HG03135 (cell line): Measurements from ENCODE around the gene CTIF.

Experiments
- ATAC-seq: cut with Tn5 transposase; IDR thresholded peaks from one replicate; pipeline ENCODE4 v1.9.1; 2021; ENCODE audit warnings: mild to moderate bottlenecking, moderate library complexity; ENCODE audit not compliant: unreplicated experiment

CTIF gene

GRCh38 chr18:48531908-48532307 is 6.9 kb upstream of the CTIF start:
- no peak for ATAC-seq

- ATAC-seq = no peak
These were observed 5.3 kb upstream of the CTIF start for GRCh38 chr18:48533340-48534070.

- ATAC-seq = no peak
These were observed 4.5 kb upstream of the CTIF start for GRCh38 chr18:48534364-48534763.

GRCh38 chr18:48535956-48536355 is 2.9 kb upstream of the CTIF start:
- no peak for ATAC-seq

DNA sequence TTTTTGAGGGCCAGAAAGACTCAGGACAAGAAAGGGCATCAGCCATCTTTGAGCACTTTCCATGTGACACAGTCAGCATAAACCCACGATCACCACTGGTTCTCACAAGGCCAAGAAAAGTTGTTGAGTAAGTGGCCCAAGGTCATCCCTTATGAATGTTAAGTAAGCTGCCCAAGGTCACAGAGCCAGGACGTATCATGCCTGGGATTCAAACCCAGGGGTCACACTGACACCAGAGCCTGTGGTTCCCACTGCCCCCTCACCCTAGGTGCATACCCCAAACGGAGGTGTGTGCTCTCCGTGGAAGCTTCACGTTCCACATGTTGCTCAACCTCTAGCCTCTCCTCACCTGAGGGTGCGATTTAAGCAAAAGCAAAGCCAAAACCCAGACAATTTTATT is 2.3 kb upstream of the CTIF start:
- no peak for ATAC-seq

- ATAC-seq = peak; percentile 5
These were observed 797 bp downstream of the CTIF start for GRCh38 chr18:48539406-48540250.

DNA sequence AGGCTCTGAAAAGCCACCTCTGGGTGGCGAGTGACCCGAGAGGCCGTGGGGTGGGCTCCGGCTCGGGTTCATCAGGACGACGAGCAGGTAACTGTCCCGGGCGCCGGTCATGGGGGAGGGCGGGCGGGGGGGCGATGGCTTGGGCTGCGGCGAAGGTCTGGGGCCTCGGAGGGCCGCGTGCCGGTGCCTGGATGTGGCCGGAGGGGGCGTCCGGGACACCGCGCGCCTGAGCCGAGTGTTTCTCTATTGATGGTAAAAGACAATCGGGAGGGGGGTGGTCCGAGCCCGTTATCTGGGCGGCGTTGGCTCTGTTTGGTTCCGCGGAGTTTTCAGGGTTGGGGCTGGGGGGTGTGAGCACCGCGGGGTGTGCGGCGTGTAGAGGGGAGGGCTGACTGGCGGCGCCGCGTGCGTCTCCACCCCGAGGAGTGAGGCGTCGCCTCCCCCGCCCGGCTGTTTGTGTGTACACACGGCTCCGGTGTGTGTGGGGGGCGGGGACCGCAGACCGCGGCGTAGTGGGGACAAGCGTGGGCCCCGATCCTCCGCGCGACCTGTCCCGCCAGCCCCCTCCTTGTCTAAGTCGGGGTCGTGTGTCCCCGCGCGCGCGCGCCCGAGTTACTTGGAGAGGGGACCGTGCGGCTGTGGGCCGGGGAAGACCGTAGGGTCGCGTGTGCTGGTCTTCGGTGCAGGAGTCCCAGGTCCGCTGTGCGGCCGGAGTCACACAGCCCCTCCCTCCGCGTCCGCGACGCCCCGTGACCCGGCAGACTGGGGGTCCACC is 1.6 kb downstream of the CTIF start:
- ATAC-seq = peak; percentile 36

GRCh38 chr18:48541026-48541746 is 2.4 kb downstream of the CTIF start:
- ATAC-seq = peak; percentile 36

- no peak for ATAC-seq
These were observed 3.0 kb downstream of the CTIF start for GRCh38 chr18:48541747-48542400.

- no peak for ATAC-seq
These were observed 3.8 kb downstream of the CTIF start for GRCh38 chr18:48542513-48543181.

DNA sequence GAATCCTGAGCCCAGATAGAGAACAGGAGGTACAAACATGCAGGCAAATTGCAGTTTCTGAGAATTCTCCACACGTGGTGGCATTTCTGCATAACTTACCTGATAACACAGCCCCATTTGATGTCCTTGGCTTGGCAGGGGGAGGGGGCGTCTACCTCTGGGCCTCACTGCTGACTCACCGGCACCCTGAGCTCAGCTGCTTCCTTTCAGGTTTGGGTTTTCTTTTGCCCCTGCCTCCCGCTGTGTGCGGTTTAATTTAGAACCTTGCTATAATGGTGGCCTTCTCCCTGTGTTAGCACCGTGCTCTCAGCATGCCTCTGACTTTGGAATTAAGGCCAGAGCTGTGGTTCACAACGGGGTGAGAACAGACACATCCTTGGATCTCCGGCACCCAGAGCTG is 4.4 kb downstream of the CTIF start:
- ATAC-seq = no peak

GRCh38 chr18:48544116-48544515 is 5.3 kb downstream of the CTIF start:
- ATAC-seq = no peak

DNA sequence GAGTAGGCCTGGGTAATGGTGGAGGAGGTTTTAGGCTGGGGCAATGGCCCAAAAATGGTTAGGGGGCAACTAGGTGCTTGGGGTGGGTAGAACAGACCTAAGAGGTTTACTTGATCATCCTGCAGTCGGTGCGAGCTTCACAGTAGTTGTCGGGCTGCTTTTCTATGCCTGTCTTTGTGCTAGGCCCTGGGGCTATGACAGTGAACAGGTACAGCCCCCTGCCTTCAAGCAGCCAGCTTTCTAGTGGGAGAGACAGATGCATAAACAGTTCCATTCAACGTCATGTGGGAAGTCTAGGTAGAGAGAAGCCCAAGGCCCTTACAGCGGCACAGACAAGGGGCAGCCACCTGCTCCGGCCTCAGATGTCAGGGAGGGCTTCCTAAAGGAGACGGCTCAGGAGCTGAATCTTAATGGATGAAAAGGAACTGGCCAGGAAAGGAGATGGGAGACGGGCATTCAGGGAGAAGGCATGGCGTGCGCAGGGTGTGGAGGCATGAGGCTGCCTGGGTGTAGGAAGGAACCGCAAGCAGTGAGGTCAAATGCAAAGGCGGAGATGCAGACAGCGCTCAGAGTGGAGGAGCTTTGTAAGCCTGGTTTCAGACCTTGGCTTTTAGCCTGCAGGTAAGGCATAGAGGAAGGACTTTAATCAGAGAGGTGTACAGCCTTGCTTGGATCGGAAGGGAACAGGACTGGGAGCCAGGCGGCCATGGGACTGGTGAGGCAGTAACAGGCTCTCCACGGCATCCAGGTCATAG is 6.0 kb downstream of the CTIF start:
- no peak for ATAC-seq

DNA sequence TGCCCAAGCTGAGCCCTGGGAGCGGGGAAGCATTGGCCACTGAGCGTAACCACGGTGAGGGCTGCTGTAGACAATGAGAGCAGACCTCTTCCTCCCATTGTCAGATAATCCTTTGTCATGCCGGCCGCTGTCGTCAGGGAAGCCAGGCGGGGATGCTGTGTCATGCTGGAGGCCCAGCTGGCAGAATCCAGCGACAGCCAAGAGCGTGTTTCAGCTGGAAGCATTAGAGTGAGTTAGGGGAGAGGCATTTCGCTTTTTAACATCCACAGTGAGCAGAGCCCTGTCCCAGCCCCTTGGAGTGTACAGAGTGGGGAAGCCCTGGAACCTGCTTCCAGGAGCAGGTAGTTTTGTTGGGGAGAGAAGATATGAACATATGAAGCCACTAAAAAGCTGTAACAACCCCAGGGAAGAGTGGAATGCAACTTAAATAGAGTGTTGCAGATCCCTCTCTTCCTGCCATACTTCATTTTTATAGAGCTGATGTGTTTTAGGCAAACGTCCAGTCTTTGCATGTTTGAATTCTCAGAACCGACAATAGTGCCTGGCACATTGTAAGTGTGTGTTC is 7.0 kb downstream of the CTIF start:
- no peak for ATAC-seq

GRCh38 chr18:48546396-48546795 is 7.6 kb downstream of the CTIF start:
- ATAC-seq = no peak

DNA sequence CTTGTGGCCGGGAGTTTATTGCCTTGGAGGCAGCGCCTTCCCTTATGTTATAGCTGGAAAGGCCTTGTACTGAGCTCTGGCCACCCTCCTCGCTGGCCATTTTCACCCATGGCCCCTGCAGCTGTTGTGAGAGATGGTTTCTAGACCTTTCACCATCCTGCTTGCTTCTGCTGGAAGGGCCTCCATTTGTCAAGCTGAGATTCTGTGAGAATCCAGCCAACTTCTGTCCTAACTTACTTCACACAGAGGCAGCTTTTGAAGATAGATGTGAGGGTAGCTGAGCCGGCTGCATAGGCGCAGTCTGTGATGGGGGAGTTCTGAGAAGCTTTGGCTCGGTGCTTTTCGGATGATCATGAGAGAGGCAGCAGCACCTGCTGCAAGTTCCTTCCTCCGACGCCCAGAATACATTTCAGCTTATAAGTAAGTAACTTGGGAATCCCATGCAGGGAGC is 8.7 kb downstream of the CTIF start:
- ATAC-seq = no peak

- no peak for ATAC-seq
These were observed 9.4 kb downstream of the CTIF start for GRCh38 chr18:48548011-48548771.

GRCh38 chr18:48548921-48549320 is 10.1 kb downstream of the CTIF start:
- no peak for ATAC-seq
